Peyer's patch (tissue), 4 donors: ENCODE measurements around the gene KRTAP5-10. TPM values are rescaled to one million over a fixed set of nuclear protein-coding genes. Genes with fewer than 3 reads are reported as not detected.

Experiments used
- DNase-seq, 3 donors: peaks; one replicate each; pipeline ENCODE4 v3.0.0-alpha.2; 2017 to 2019
- H3K27ac ChIP-seq, 4 donors: fragments of 200-600 bp; sonication (generic); one replicate each; pipeline ENCODE4 v1.5.1; 2016 to 2019
- H3K27me3 ChIP-seq, 2 donors: fragments of 200-600 bp; sonication (generic); one replicate each; pipeline ENCODE4 v1.5.1; 2019
- H3K36me3 ChIP-seq, 3 donors: fragments of 200-600 bp; sonication (generic); one replicate each; pipeline ENCODE4 v1.5.1; 2016 to 2019
- H3K4me1 ChIP-seq, 4 donors: fragments of 200-600 bp; sonication (generic); one replicate each; pipeline ENCODE4 v1.5.1; 2016 to 2019
- H3K4me3 ChIP-seq, 4 donors: fragments of 200-600 bp; sonication (generic); 1 replicate in 3 of 4; 2 replicates in 1 of 4; pipeline ENCODE4 v1.5.1; 2016 to 2019; ENCODE audit warnings: mild to moderate bottlenecking in 1 of 4
- H3K9me3 ChIP-seq, 4 donors: fragments of 200-600 bp; sonication (generic); one replicate each; pipeline ENCODE4 v1.5.1; 2016 to 2019; ENCODE audit warnings: mild to moderate bottlenecking in 1 of 4
- CTCF ChIP-seq, 6 experiments: fragments of 450-650 bp in 4 of 6; fragments of 200-600 bp in 2 of 6; sonication (generic) in 1 of 6; IDR thresholded peaks; one replicate each; pipeline ENCODE4 v1.5.1; 2017 to 2019; ENCODE audit warnings: antibody characterized with exemption in 6 of 6, mild to moderate bottlenecking in 3 of 6, moderate library complexity in 1 of 6
- POLR2A ChIP-seq, 2 donors: fragments of 450-650 bp; IDR thresholded peaks; one replicate each; pipeline ENCODE4 v1.5.1; 2017; ENCODE audit warnings: antibody characterized with exemption in 2 of 2, mild to moderate bottlenecking in 2 of 2, moderate library complexity in 2 of 2
- total RNA-seq, 4 donors: library from RNA; depleted of rRNA; stranded (reverse); fragments of >200 nt; gene quantifications; one replicate each; pipeline ENCODE4 v1.1.0, GENCODE V29; 2016

The KRTAP5-10 gene
- total RNA-seq, 4 donors from 2014 or later = not detected

- Histone ChIP-seq H3K27me3 (no peaks in the 10 kb centered on the region), H3K9me3 (no peaks in the 10 kb centered on the region), H3K4me3 (no peak overlapping the region), H3K4me1 (no peaks in the 10 kb centered on the region), H3K27ac (no peak overlapping the region), H3K36me3 (no peaks in the 10 kb centered on the region)
- no peak for DNase-seq
- no peak for TF ChIP-seq CTCF (IDR thresholded peaks at IDR 0.05)
Observed at GRCh38 chr11:71543866-71544265, 21.5 kb upstream of the KRTAP5-10 start.

GRCh38 chr11:71544525-71545214 lies 20.7 kb upstream of the KRTAP5-10 start:
- TF ChIP-seq CTCF (IDR thresholded peaks at IDR 0.05) (no peak), POLR2A (IDR thresholded peaks at IDR 0.05) (no peak)
- DNase-seq = no peak
- H3K4me1 ChIP-seq = no peaks in the 10 kb centered on the region
- H3K27me3 ChIP-seq = no peaks in the 10 kb centered on the region
- no peak overlapping the region for H3K27ac ChIP-seq
- H3K4me3 ChIP-seq = no peak overlapping the region
- H3K9me3 ChIP-seq = no peaks in the 10 kb centered on the region
- H3K36me3 ChIP-seq = no peaks in the 10 kb centered on the region

GRCh38 chr11:71545405-71545966 lies 19.9 kb upstream of the KRTAP5-10 start:
- DNase-seq = no peak
- no peaks in the 10 kb centered on the region for H3K9me3 ChIP-seq
- H3K36me3 ChIP-seq = no peaks in the 10 kb centered on the region
- TF ChIP-seq CTCF (IDR thresholded peaks at IDR 0.05) = no peak
- TF ChIP-seq POLR2A (IDR thresholded peaks at IDR 0.05) = no peak
- no peak overlapping the region for H3K27ac ChIP-seq
- no peak overlapping the region for H3K4me3 ChIP-seq
- H3K27me3 ChIP-seq = no peaks in the 10 kb centered on the region
- H3K4me1 ChIP-seq = no peaks in the 10 kb centered on the region

GRCh38 chr11:71548120-71548519 lies 17.2 kb upstream of the KRTAP5-10 start, which contains the start of gene KRTAP5-9:
TSS of gene KRTAP5-9 (plus strand) at chr11:71548420. CDS start at chr11:71548658, 238 bp downstream.
- Histone ChIP-seq H3K27ac (no peak within 1 kb of the TSS), H3K27me3 (no peaks in the 10 kb centered on the region), H3K36me3 (no peaks in the 10 kb centered on the region), H3K9me3 (no peaks in the 10 kb centered on the region), H3K4me3 (no peak within 1 kb of the TSS), H3K4me1 (no peaks in the 10 kb centered on the region)
- TF ChIP-seq POLR2A (IDR thresholded peaks at IDR 0.05) (no peak), CTCF (IDR thresholded peaks at IDR 0.05) (no peak)
- peak in 1 of 3 donors; percentile 7 for DNase-seq

- Histone ChIP-seq H3K36me3 (no peaks in the 10 kb centered on the region), H3K4me3 (no peak overlapping the region), H3K9me3 (no peaks in the 10 kb centered on the region), H3K27me3 (no peaks in the 10 kb centered on the region), H3K4me1 (no peaks in the 10 kb centered on the region), H3K27ac (no peak overlapping the region)
- TF ChIP-seq CTCF (IDR thresholded peaks at IDR 0.05) (no peak), POLR2A (IDR thresholded peaks at IDR 0.05) (no peak)
- peak in 1 of 3 donors; percentile 18 for DNase-seq
Observed at GRCh38 chr11:71548716-71549151, 16.6 kb upstream of the KRTAP5-10 start.
